HCT116 (cell line): Measurements from ENCODE around the gene FAM20C.

Source experiments
- MAX ChIP-seq: IDR thresholded peaks from 2 replicates; pipeline ENCODE4 v1.6.1; 2012
- POLR2A ChIP-seq: IDR thresholded peaks from 2 replicates; pipeline ENCODE4 v1.7.0; 2011; ENCODE audit warnings: borderline replicate concordance; ENCODE audit not compliant: insufficient read depth, insufficient read length; ENCODE audit errors: extremely low read depth

GRCh38 chr7:284762-285722 lies 92.7 kb downstream of the FAM20C start:
- no peak for TF ChIP-seq POLR2A
- no peak for TF ChIP-seq MAX
